Panc1 (cell line): ENCODE results near the gene PROSER3. TPM values are rescaled to one million over a fixed set of nuclear protein-coding genes. Genes with fewer than 3 reads are reported as not detected.
A peak's percentile ranks its signal among the peaks of the same experiment; 100 is the strongest.

ENCODE experiments used
- ATAC-seq: fragments of 200-7000 bp; cut with Tn5 transposase; 2 replicates; pipeline ENCODE4 v1.9.1; 2020; ENCODE audit warnings: mild to moderate bottlenecking, moderate library complexity
- BruUV-seq: library from RNA; stranded (reverse); fragments of 400-500 nt; replicated peaks from 2 replicates; lab custom pipeline; 2021; lab: Mats Ljungman, UMichigan
- CTCF ChIA-PET: fragments of 300-600 bp; sonication (Branson Sonifier 250); formaldehyde crosslinking; loops from one replicate; lab custom pipeline; 2022; ENCODE audit warnings: antibody characterized with exemption; lab: Charles Lee
- POLR2A ChIA-PET: fragments of 300-600 bp; sonication (Branson Sonifier 250); formaldehyde crosslinking; loops from one replicate; lab custom pipeline; 2022; ENCODE audit warnings: antibody characterized with exemption; lab: Charles Lee
- DNase-seq: peaks from one replicate; pipeline ENCODE4 v3.0.0-alpha.2; 2010; ENCODE audit warnings: low read depth, low spot score
- H3K27ac ChIP-seq: 2 replicates; pipeline ENCODE4 v1.5.1; 2011; ENCODE audit warnings: mild to moderate bottlenecking, low read length, inconsistent platforms
- H3K27me3 ChIP-seq: fragments of 200-500 bp; sonication (Bioruptor generic); 2 replicates; pipeline ENCODE4 v1.6.0; 2014; ENCODE audit warnings: low read length, inconsistent platforms; ENCODE audit not compliant: control insufficient read depth, insufficient read depth
- H3K36me3 ChIP-seq: fragments of 200-500 bp; sonication (Bioruptor generic); 2 replicates; pipeline ENCODE4 v1.5.1; 2014; ENCODE audit warnings: inconsistent platforms, mild to moderate bottlenecking, low read length, moderate library complexity; ENCODE audit not compliant: control insufficient read depth, insufficient read depth
- H3K4me1 ChIP-seq: 2 replicates; pipeline ENCODE4 v1.5.1; 2011; ENCODE audit warnings: inconsistent platforms, mild to moderate bottlenecking, low read length, moderate library complexity; ENCODE audit not compliant: control insufficient read depth, insufficient read depth
- H3K4me3 ChIP-seq, 2 experiments: 2 replicates each; pipeline ENCODE4 v1.5.1; 2011 to 2012; ENCODE audit warnings: low read depth in 2 of 2, low read length in 2 of 2, mild to moderate bottlenecking in 2 of 2, inconsistent platforms in 1 of 2, moderate library complexity in 1 of 2
- H3K9me3 ChIP-seq: fragments of 200-500 bp; sonication (Bioruptor generic); 2 replicates; pipeline ENCODE4 v1.5.1; 2014; ENCODE audit warnings: low read depth, mild to moderate bottlenecking, inconsistent platforms, low read length, moderate library complexity; ENCODE audit not compliant: control insufficient read depth, insufficient read depth
- POLR2AphosphoS5 ChIP-seq: IDR thresholded peaks from 2 replicates; pipeline ENCODE4 v1.6.1; 2012; ENCODE audit warnings: mild to moderate bottlenecking, low read depth, low read length, moderate library complexity
- SIN3A ChIP-seq: IDR thresholded peaks from 2 replicates; pipeline ENCODE4 v1.6.1; 2012; ENCODE audit warnings: low read depth, mild to moderate bottlenecking, low read length, moderate library complexity, borderline replicate concordance; ENCODE audit not compliant: insufficient read depth
- TCF7L2 ChIP-seq: IDR thresholded peaks from 2 replicates; pipeline ENCODE4 v1.6.1; 2011; ENCODE audit warnings: mild to moderate bottlenecking, low read depth, low read length, inconsistent platforms
- in situ Hi-C: cut with HindIII; loops from 2 replicates; pipeline ENCODE4 v1.10.0; 2016; ENCODE audit warnings: low sequenced_read_pairs, low pct_unique_long_range_greater_than_20kb
- intact Hi-C: fragments of 100-400 bp; cut with micrococcal nuclease; formaldehyde crosslinking; loops from one replicate; pipeline ENCODE4 v1.10.0; 2022; ENCODE audit not compliant: unreplicated experiment
- total RNA-seq: library from RNA; stranded (reverse); gene quantifications from one replicate; pipeline ENCODE4 v1.2.1, GENCODE V29; 2021; ENCODE audit not compliant: unreplicated experiment
- TF ChIP-seq, protein P1 (sequence below): fragments of 450-650 bp; IDR thresholded peaks from 2 replicates; pipeline ENCODE4 v1.5.1; 2017; ENCODE audit warnings: mild to moderate bottlenecking
- TF ChIP-seq, protein P2 (sequence below), 2 experiments: IDR thresholded peaks; 2 replicates each; pipeline ENCODE4 v1.6.1; 2011 to 2012; ENCODE audit warnings: low read depth in 2 of 2, control low read depth in 1 of 2, low read length in 1 of 2, mild to moderate bottlenecking in 1 of 2, moderate library complexity in 1 of 2; ENCODE audit not compliant: insufficient read depth in 1 of 2

PROSER3 gene
- total RNA-seq, 1 experiment from 2014 or later, result 63.9 TPM

DNA sequence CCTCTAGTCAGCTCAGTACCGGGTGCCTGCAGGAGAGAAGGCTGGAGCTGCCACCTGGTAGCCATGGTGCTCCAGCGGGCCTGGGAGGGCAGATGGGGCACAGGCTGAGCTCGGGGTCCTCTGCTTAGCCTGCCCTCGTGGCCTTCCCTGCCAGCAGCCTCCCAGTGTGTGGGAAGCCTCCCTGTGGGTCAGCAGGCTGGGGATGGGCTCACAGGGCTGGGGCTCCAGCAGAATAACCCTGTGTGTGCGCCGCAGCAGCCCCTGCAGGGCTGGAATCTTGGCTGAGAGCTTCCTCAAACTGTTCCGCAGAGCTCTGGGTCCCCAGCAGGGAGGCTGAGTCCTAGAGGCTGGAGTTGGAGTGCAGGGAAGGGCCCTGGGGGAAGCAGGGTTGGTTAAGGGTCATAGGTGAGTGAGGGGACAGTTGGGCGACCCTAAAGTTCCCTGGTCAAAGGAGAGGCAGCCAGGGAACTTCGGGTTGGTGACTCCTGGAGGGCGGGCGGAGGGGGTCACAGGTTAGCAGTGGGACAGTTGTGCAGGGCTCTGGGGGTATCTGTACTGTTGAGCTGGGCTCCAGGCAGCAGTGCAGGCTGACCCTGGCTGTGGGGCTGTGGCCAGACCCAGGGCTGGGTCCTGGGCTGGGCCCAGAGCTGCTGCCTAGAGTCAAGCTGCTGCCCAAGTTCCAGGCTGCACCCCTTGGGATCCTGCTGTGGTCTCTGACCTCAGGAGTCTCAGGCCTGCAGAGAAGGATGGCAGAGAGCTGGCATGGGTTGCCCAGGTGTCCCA is 31.4 kb downstream of the PROSER3 start:
- in situ Hi-C loops, result no loop called here
- TF ChIP-seq, protein P1, sequence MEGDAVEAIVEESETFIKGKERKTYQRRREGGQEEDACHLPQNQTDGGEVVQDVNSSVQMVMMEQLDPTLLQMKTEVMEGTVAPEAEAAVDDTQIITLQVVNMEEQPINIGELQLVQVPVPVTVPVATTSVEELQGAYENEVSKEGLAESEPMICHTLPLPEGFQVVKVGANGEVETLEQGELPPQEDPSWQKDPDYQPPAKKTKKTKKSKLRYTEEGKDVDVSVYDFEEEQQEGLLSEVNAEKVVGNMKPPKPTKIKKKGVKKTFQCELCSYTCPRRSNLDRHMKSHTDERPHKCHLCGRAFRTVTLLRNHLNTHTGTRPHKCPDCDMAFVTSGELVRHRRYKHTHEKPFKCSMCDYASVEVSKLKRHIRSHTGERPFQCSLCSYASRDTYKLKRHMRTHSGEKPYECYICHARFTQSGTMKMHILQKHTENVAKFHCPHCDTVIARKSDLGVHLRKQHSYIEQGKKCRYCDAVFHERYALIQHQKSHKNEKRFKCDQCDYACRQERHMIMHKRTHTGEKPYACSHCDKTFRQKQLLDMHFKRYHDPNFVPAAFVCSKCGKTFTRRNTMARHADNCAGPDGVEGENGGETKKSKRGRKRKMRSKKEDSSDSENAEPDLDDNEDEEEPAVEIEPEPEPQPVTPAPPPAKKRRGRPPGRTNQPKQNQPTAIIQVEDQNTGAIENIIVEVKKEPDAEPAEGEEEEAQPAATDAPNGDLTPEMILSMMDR, result no peak
- ChIA-PET CTCF (interaction anchor here (0.8 kb wide), 1 partner anchor 81 kb away, joined by 3 read pairs; no protein-coding TSS in a partner anchor), POLR2A (no interaction called here)
- Histone ChIP-seq H3K27me3 (no peaks in the 10 kb centered on the region), H3K36me3 (no peaks in the 10 kb centered on the region), H3K27ac (no peak overlapping the region), H3K4me1 (no peaks in the 10 kb centered on the region; the same call in 1 of the 2 replicates), H3K4me3 (no peak overlapping the region), H3K9me3 (no peaks in the 10 kb centered on the region)
- ATAC-seq (peak; percentile 21; the same call in 1 of the 2 replicates), DNase-seq (no peak)
- intact Hi-C loops, result no loop called here
- no TSS peak for BruUV-seq

DNA sequence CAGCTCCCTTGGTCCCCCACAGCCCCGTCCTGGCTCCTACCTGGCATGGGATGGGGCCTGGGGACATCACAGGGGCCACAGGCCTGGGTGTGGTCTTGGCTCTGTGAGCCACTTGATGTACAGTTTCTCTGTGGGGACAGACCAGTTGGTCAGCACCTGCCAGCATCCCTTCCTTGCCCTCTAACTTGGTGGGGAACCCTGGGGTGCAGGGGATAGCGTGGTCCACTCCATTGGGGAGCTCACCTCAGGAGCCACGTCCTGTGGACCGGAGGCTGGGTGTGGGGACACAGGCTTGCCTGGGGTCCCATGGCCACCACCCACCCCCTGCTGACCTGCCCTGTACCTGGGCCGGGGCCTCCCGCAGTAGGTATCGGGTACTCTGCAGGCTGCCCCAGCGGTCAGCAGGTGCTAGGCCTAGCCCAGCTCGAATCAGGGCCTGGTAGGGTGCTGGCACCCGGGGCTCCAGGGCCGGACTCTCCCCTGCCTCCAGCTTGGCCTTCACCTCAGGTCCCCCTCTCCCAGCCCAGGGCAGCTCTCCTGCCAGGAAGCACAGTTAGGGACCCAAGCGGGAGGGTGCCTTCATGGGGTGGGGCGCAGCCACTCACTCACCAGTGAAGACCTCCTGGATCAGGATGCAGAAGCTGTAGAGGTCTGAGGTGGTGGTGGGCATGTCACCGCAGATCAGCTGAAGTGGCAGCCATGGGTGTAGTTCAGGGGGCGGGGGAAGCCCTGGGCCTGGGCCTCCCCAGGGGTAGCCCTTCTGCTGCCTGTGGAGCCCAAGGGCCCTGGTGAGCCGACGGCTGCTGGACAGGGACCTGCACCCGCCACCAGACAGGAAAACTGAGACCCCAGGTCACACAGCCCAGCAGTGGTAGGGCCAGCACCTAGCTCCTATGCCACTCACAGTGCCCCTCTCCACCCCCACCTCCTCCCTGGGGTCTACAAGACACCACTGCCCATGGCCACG is 32.3 kb downstream of the PROSER3 start:
- Histone ChIP-seq H3K36me3 (no peaks in the 10 kb centered on the region), H3K4me1 (no peaks in the 10 kb centered on the region; the same call in 1 of the 2 replicates), H3K4me3 (no peak overlapping the region), H3K9me3 (no peaks in the 10 kb centered on the region), H3K27ac (no peak overlapping the region), H3K27me3 (no peaks in the 10 kb centered on the region)
- ATAC-seq (no peak), DNase-seq (no peak)
- ChIA-PET POLR2A (no interaction called here), CTCF (no interaction called here)
- in situ Hi-C loops, result no loop called here
- intact Hi-C loops, result no loop called here
- TF ChIP-seq POLR2AphosphoS5, result no peak
- no peak for TF ChIP-seq SIN3A
- TF ChIP-seq, protein P1, result no peak
- TF ChIP-seq TCF7L2, result no peak
- TF ChIP-seq, protein P2, sequence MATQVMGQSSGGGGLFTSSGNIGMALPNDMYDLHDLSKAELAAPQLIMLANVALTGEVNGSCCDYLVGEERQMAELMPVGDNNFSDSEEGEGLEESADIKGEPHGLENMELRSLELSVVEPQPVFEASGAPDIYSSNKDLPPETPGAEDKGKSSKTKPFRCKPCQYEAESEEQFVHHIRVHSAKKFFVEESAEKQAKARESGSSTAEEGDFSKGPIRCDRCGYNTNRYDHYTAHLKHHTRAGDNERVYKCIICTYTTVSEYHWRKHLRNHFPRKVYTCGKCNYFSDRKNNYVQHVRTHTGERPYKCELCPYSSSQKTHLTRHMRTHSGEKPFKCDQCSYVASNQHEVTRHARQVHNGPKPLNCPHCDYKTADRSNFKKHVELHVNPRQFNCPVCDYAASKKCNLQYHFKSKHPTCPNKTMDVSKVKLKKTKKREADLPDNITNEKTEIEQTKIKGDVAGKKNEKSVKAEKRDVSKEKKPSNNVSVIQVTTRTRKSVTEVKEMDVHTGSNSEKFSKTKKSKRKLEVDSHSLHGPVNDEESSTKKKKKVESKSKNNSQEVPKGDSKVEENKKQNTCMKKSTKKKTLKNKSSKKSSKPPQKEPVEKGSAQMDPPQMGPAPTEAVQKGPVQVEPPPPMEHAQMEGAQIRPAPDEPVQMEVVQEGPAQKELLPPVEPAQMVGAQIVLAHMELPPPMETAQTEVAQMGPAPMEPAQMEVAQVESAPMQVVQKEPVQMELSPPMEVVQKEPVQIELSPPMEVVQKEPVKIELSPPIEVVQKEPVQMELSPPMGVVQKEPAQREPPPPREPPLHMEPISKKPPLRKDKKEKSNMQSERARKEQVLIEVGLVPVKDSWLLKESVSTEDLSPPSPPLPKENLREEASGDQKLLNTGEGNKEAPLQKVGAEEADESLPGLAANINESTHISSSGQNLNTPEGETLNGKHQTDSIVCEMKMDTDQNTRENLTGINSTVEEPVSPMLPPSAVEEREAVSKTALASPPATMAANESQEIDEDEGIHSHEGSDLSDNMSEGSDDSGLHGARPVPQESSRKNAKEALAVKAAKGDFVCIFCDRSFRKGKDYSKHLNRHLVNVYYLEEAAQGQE (IDR thresholded peaks at IDR 0.05; ENCODE audit: insufficient read depth in 1 of 2, low read depth in 2 of 2, low read length in 1 of 2), result no peak
- no TSS peak for BruUV-seq
